A549 (cell line): ENCODE data around the gene PLA2G5. TPM values are rescaled to one million over a fixed set of nuclear protein-coding genes. Genes with fewer than 3 reads are reported as not detected.

Experiments used
- ATAC-seq, 2 experiments: fragments of 200-7000 bp in 1 of 2; fragments of >200 bp in 1 of 2; cut with Nextera tagmentation in 1 of 2; cut with Tn5 transposase in 1 of 2; 3 replicates each; pipeline versions ENCODE4 v1.8.0 to v1.9.1; 2018 to 2020; ENCODE audit warnings: mild to moderate bottlenecking in 1 of 2, moderate library complexity in 1 of 2
- CTCF ChIA-PET: fragments of 300-600 bp; sonication (Branson Sonifier 250); formaldehyde crosslinking; extraction: SDS; loops from one replicate; lab custom pipeline; 2021; ENCODE audit warnings: antibody characterized with exemption, inconsistent platforms; lab: Yijun Ruan, JAX
- POLR2A ChIA-PET: fragments of 350-600 bp; formaldehyde crosslinking; extraction: SDS; loops from one replicate; lab custom pipeline; 2021; ENCODE audit warnings: antibody characterized with exemption, inconsistent platforms; lab: Yijun Ruan, JAX
- DNase-seq, 2 experiments: peaks; one replicate each; pipeline versions ENCODE4 v3.0.0 to v3.0.0-alpha.2; 2011 to 2016; ENCODE audit warnings: low read depth in 1 of 2, low spot score in 1 of 2
- FAIRE-seq: peaks from 2 replicates; lab custom pipeline; 2011; peaks lifted over from hg19 to GRCh38; lab: Jason Lieb, UNC
- H3K27ac ChIP-seq, 2 experiments: fragments of >200 bp; sonication (Bioruptor Twin); formaldehyde crosslinking; 3 replicates each; pipeline ENCODE4 v1.5.1; 2016 to 2017
- H3K4me1 ChIP-seq: fragments of >200 bp; sonication (Bioruptor Twin); formaldehyde crosslinking; 3 replicates; pipeline ENCODE4 v1.6.1; 2016
- H3K4me2 ChIP-seq: fragments of >200 bp; sonication (Bioruptor Twin); formaldehyde crosslinking; 3 replicates; pipeline ENCODE4 v1.6.1; 2016
- H3K4me3 ChIP-seq: fragments of >200 bp; sonication (Bioruptor Twin); formaldehyde crosslinking; 3 replicates; pipeline ENCODE4 v1.5.1; 2016
- H3K9me3 ChIP-seq: fragments of >200 bp; sonication (Bioruptor Twin); formaldehyde crosslinking; 3 replicates; pipeline ENCODE4 v1.6.1; 2016
- ATOH8 ChIP-seq: fragments of 250-450 bp; sonication (Bioruptor Pico); IDR thresholded peaks from 2 replicates; pipeline ENCODE4 v1.5.0; 2020; ENCODE audit warnings: low read depth, mild to moderate bottlenecking, moderate library complexity
- BHLHE40 ChIP-seq: IDR thresholded peaks from 2 replicates; pipeline ENCODE4 v1.6.1; 2012; ENCODE audit warnings: low read depth, low read length, inconsistent platforms
- CBX2 ChIP-seq: fragments of 200-600 bp; sonication (generic); IDR thresholded peaks from 2 replicates; pipeline ENCODE4 v1.6.1; 2016; ENCODE audit warnings: low read depth, mild to moderate bottlenecking, borderline replicate concordance
- EHF ChIP-seq: fragments of 250-450 bp; sonication (Bioruptor Pico); IDR thresholded peaks from 2 replicates; pipeline ENCODE4 v1.5.0; 2020; ENCODE audit warnings: mild to moderate bottlenecking
- ESRRA ChIP-seq: fragments of 150-350 bp; IDR thresholded peaks from 2 replicates; pipeline ENCODE4 v1.6.1; 2014; ENCODE audit warnings: mild to moderate bottlenecking, low read length, borderline replicate concordance
- FOSB ChIP-seq: fragments of 250-450 bp; sonication (Bioruptor Pico); IDR thresholded peaks from 2 replicates; pipeline ENCODE4 v1.5.0; 2020; ENCODE audit warnings: mild to moderate bottlenecking, moderate library complexity
- FOSL2 ChIP-seq, 2 experiments: fragments of 450-650 bp in 1 of 2; fragments of >200 bp in 1 of 2; sonication (Bioruptor Twin) in 1 of 2; formaldehyde crosslinking; IDR thresholded peaks; 2 replicates each; pipeline versions ENCODE4 v1.5.0 to v1.6.1; 2016 to 2020; ENCODE audit warnings: mild to moderate bottlenecking in 1 of 2, moderate library complexity in 1 of 2
- HOXB5 ChIP-seq: fragments of 250-450 bp; sonication (Bioruptor Pico); IDR thresholded peaks from 2 replicates; pipeline ENCODE4 v1.5.0; 2020; ENCODE audit warnings: mild to moderate bottlenecking, moderate library complexity
- MYC ChIP-seq: IDR thresholded peaks from 2 replicates; pipeline ENCODE4 v1.6.1; 2012; ENCODE audit warnings: mild to moderate bottlenecking, inconsistent platforms, low read length, improper control_type of control experiment, borderline replicate concordance
- NFE2L2 ChIP-seq: fragments of 150-350 bp; conservative IDR thresholded peaks from 2 replicates; pipeline ENCODE4 v1.6.1; 2014; ENCODE audit warnings: low read length
- PHF8 ChIP-seq: fragments of 200-600 bp; sonication (generic); IDR thresholded peaks from 2 replicates; pipeline ENCODE4 v1.6.1; 2016; ENCODE audit warnings: low read depth, mild to moderate bottlenecking, antibody characterized with exemption, moderate library complexity, borderline replicate concordance
- POLR2AphosphoS2 ChIP-seq: conservative IDR thresholded peaks from 2 replicates; pipeline ENCODE4 v1.6.1; 2012; ENCODE audit warnings: low read length, improper control_type of control experiment, inconsistent platforms
- RAD21 ChIP-seq, 2 experiments: fragments of >200 bp in 1 of 2; sonication (Bioruptor Twin) in 1 of 2; formaldehyde crosslinking in 1 of 2; IDR thresholded peaks in 1 of 2; conservative IDR thresholded peaks in 1 of 2; 2 replicates in 1 of 2; 3 replicates in 1 of 2; pipeline ENCODE4 v1.6.1; 2012 to 2018; ENCODE audit warnings: inconsistent platforms in 1 of 2
- REST ChIP-seq: fragments of 200-600 bp; sonication (generic); IDR thresholded peaks from 2 replicates; pipeline ENCODE4 v1.6.1; 2016; ENCODE audit warnings: antibody characterized with exemption, mild to moderate bottlenecking, moderate library complexity
- RNF2 ChIP-seq: fragments of 200-600 bp; sonication (generic); IDR thresholded peaks from 2 replicates; pipeline ENCODE4 v1.6.1; 2016; ENCODE audit warnings: low read depth, mild to moderate bottlenecking, antibody characterized with exemption, moderate library complexity, borderline replicate concordance
- SREBF2 ChIP-seq: fragments of 450-650 bp; IDR thresholded peaks from 2 replicates; pipeline ENCODE4 v1.6.1; 2014; ENCODE audit warnings: mild to moderate bottlenecking, moderate library complexity
- TP53 ChIP-seq: fragments of 250-450 bp; sonication (Bioruptor Pico); IDR thresholded peaks from 2 replicates; pipeline ENCODE4 v1.5.0; 2021; ENCODE audit warnings: mild to moderate bottlenecking, moderate library complexity
- WGBS: methylation state at CpG from one replicate; pipeline ENCODE4 v1.1.6; 2017; ENCODE audit errors: missing lambda C conversion rate; 5-methylcytosine and 5-hydroxymethylcytosine counted together
- polyA plus RNA-seq, 4 experiments: library from polyadenylated mRNA; depleted of rRNA in 3 of 4; stranded (reverse); fragments of >200 nt; fragmentation: RNase III in 1 of 4; extraction: RNeasy Plus Mini Kit Qiagen cat#74134 plus additional on column Dnase treatment in 1 of 4; gene quantifications; 2 replicates in 3 of 4; 3 replicates in 1 of 4; pipeline ENCODE4 v1.2.3, GENCODE V29; 2011 to 2017
- TF ChIP-seq, protein P1 (sequence below): fragments of >200 bp; sonication (Bioruptor Twin); formaldehyde crosslinking; IDR thresholded peaks from 3 replicates; pipeline ENCODE4 v1.5.1; 2016
- TF ChIP-seq, protein P2 (sequence below): fragments of 150-350 bp; IDR thresholded peaks from 2 replicates; pipeline ENCODE4 v1.6.1; 2014; ENCODE audit warnings: low read depth, mild to moderate bottlenecking, low read length

PLA2G5 gene
- polyA plus RNA-seq, 2 of the 4 experiments (the other 2 are of a cell fraction): not detected

DNA sequence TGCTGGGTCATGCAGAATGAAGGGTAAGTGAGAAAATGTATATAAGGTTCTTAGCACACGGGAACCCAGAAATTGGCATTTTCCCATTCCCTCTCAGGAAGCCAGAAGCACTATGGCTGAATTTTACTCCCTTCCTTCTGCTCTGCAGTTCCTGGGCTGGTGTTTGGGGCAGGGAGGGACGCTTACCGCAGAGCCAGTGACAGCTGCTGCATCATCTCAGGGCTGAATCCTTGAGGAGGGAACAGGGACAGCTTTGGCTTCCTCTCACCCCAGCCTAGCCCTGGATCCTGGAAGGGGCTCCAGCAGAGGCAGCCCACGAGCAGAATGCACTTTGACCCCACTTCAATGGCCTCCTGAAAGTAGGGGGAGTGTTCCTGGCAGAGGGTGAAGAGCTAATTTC lies 37.4 kb downstream of the PLA2G5 start (continued):
- TF ChIP-seq MYC: no peak
- no peak for TF ChIP-seq REST
- TF ChIP-seq TP53 (CRISPR knock-in tag): no peak
- TF ChIP-seq BHLHE40: no peak
- TF ChIP-seq FOSL2 (IDR thresholded peaks at IDR 0.05): no peak
- TF ChIP-seq FOSL2 (CRISPR knock-in tag; IDR thresholded peaks at IDR 0.05): no peak
- TF ChIP-seq, protein P1, sequence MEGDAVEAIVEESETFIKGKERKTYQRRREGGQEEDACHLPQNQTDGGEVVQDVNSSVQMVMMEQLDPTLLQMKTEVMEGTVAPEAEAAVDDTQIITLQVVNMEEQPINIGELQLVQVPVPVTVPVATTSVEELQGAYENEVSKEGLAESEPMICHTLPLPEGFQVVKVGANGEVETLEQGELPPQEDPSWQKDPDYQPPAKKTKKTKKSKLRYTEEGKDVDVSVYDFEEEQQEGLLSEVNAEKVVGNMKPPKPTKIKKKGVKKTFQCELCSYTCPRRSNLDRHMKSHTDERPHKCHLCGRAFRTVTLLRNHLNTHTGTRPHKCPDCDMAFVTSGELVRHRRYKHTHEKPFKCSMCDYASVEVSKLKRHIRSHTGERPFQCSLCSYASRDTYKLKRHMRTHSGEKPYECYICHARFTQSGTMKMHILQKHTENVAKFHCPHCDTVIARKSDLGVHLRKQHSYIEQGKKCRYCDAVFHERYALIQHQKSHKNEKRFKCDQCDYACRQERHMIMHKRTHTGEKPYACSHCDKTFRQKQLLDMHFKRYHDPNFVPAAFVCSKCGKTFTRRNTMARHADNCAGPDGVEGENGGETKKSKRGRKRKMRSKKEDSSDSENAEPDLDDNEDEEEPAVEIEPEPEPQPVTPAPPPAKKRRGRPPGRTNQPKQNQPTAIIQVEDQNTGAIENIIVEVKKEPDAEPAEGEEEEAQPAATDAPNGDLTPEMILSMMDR: no peak

GRCh38 chr1:20107796-20108195 lies 37.8 kb downstream of the PLA2G5 start:
- Histone ChIP-seq H3K4me3 (no peak overlapping the region), H3K27ac (no peak overlapping the region)
- TF ChIP-seq ATOH8 (CRISPR knock-in tag) (no peak), NFE2L2 (no peak), POLR2AphosphoS2 (no peak), BHLHE40 (no peak), SREBF2 (no peak), CBX2 (no peak), RNF2 (no peak), ESRRA (no peak), EHF (CRISPR knock-in tag) (no peak), FOSB (CRISPR knock-in tag) (no peak), HOXB5 (CRISPR knock-in tag) (no peak), PHF8 (no peak), RAD21 (conservative IDR thresholded peaks at IDR 0.05 in 1 of 2, IDR thresholded peaks at IDR 0.05 in 1 of 2) (no peak)
- TF ChIP-seq, protein P2, sequence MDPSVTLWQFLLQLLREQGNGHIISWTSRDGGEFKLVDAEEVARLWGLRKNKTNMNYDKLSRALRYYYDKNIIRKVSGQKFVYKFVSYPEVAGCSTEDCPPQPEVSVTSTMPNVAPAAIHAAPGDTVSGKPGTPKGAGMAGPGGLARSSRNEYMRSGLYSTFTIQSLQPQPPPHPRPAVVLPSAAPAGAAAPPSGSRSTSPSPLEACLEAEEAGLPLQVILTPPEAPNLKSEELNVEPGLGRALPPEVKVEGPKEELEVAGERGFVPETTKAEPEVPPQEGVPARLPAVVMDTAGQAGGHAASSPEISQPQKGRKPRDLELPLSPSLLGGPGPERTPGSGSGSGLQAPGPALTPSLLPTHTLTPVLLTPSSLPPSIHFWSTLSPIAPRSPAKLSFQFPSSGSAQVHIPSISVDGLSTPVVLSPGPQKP: no peak
- TF ChIP-seq, all 56 proteins: peak for 0
- H3K4me1 ChIP-seq: no peaks in the 10 kb centered on the region
- FAIRE-seq: no peak
- no peak overlapping the region for H3K4me2 ChIP-seq
- no peak for ATAC-seq
- CTCF ChIA-PET: interaction anchor here (0.6 to 0.9 kb wide), 2 partner anchors 43 to 1299 kb away, joined by 3 read pairs; no protein-coding TSS in a partner anchor
- WGBS: 35% methylated on average over 4 of the region's 4 CpGs
- DNase-seq: no peak
- H3K9me3 ChIP-seq: no peaks in the 10 kb centered on the region
- POLR2A ChIA-PET: no interaction called here
